Spinal cord (tissue), 10 donors: ENCODE measurements around the gene SELP. TPM values are rescaled to one million over a fixed set of nuclear protein-coding genes. Genes with fewer than 3 reads are reported as not detected.

ENCODE experiments used
- DNase-seq, 6 donors: peaks; one replicate each; pipeline versions ENCODE4 v3.0.0 to v3.0.0-alpha.2; 2013 to 2015; ENCODE audit warnings: low spot score in 6 of 6, low read depth in 4 of 6
- H3K27ac ChIP-seq: one replicate; pipeline ENCODE4 v1.5.1; 2013; ENCODE audit warnings: low read depth, low read length, control low read depth
- H3K27me3 ChIP-seq: one replicate; pipeline ENCODE4 v1.6.1; 2013; ENCODE audit warnings: low read length; ENCODE audit not compliant: control insufficient read depth, insufficient read depth
- H3K36me3 ChIP-seq: one replicate; pipeline ENCODE4 v1.6.1; 2013; ENCODE audit warnings: low read length; ENCODE audit not compliant: control insufficient read depth, insufficient read depth
- H3K4me1 ChIP-seq: one replicate; pipeline ENCODE4 v1.6.1; 2013; ENCODE audit warnings: low read length; ENCODE audit not compliant: control insufficient read depth, insufficient read depth
- H3K4me3 ChIP-seq: one replicate; pipeline ENCODE4 v1.5.1; 2013; ENCODE audit warnings: low read depth, low read length, control low read depth
- H3K9me3 ChIP-seq: one replicate; pipeline ENCODE4 v1.6.1; 2013; ENCODE audit warnings: low read length; ENCODE audit not compliant: control insufficient read depth, insufficient read depth
- WGBS: methylation state at CpG from one replicate; pipeline ENCODE4 v1.1.5; 2013; ENCODE audit warnings: missing lambda C conversion rate; ENCODE audit not compliant: insufficient coverage; 5-methylcytosine and 5-hydroxymethylcytosine counted together
- polyA plus RNA-seq, 2 donors: library from polyadenylated mRNA; unstranded; fragments of 120-200 nt; gene quantifications; one replicate each; pipeline ENCODE4 v1.2.1, GENCODE V29; 2013; ENCODE audit not compliant: insufficient read length in 2 of 2
- total RNA-seq, 2 donors: library from RNA; depleted of rRNA in 1 of 2; stranded (reverse); fragments of 120-200 nt in 1 of 2; fragments of >200 nt in 1 of 2; gene quantifications; one replicate each; pipeline versions ENCODE4 v1.2.3 to v1.2.4, GENCODE V29; 2013 to 2014
- donor health status: healthy.

The SELP gene
- total and polyA plus RNA-seq, 4 donors: 0.11 to 6.4 (median 1.1) TPM

GRCh38 chr1:169584483-169585144 is 45.3 kb downstream of the SELP start:
- Histone ChIP-seq H3K9me3 (no peaks in the 10 kb centered on the region), H3K36me3 (no peaks in the 10 kb centered on the region), H3K4me3 (no peak overlapping the region), H3K27me3 (peaks cover 4% of the 10 kb centered on the region), H3K4me1 (peaks cover 9% of the 10 kb centered on the region), H3K27ac (no peak overlapping the region)
- 66% methylated on average over 3 of the region's 4 CpGs for WGBS
- no peak for DNase-seq

GRCh38 chr1:169577981-169578738 is 51.8 kb downstream of the SELP start:
- DNase-seq: no peak
- Histone ChIP-seq H3K9me3 (no peaks in the 10 kb centered on the region), H3K4me3 (no peak overlapping the region), H3K27ac (no peak overlapping the region), H3K4me1 (no peaks in the 10 kb centered on the region), H3K27me3 (no peaks in the 10 kb centered on the region), H3K36me3 (no peaks in the 10 kb centered on the region)
- whole genome bisulfite sequencing: 73% methylated on average over 3 of the region's 5 CpGs

- DNase-seq: peak in 1 of 6 donors; percentile 9
- no CpG with 5 or more reads among the region's 1 CpG for WGBS
- Histone ChIP-seq H3K27ac (no peak overlapping the region), H3K36me3 (no peaks in the 10 kb centered on the region), H3K4me1 (no peaks in the 10 kb centered on the region), H3K4me3 (no peak overlapping the region), H3K9me3 (no peaks in the 10 kb centered on the region), H3K27me3 (no peaks in the 10 kb centered on the region)
These were observed 53.0 kb downstream of the SELP start for GRCh38 chr1:169576935-169577331.

- 78% methylated on average over 3 of the region's 5 CpGs for WGBS
- H3K27ac ChIP-seq: no peak overlapping the region
- no peaks in the 10 kb centered on the region for H3K9me3 ChIP-seq
- H3K27me3 ChIP-seq: no peaks in the 10 kb centered on the region
- no peaks in the 10 kb centered on the region for H3K36me3 ChIP-seq
- DNase-seq: peak in 2 of 6 donors; percentile 38 to 59
- no peaks in the 10 kb centered on the region for H3K4me1 ChIP-seq
- no peak overlapping the region for H3K4me3 ChIP-seq
These were observed 53.5 kb downstream of the SELP start for GRCh38 chr1:169576241-169576934.

GRCh38 chr1:169574336-169574735 is 55.6 kb downstream of the SELP start:
- Histone ChIP-seq H3K27me3 (no peaks in the 10 kb centered on the region), H3K27ac (no peak overlapping the region), H3K4me3 (no peak overlapping the region), H3K36me3 (no peaks in the 10 kb centered on the region), H3K9me3 (no peaks in the 10 kb centered on the region), H3K4me1 (no peaks in the 10 kb centered on the region)
- no peak for DNase-seq
- WGBS: 100% methylated on average over 1 of the region's 4 CpGs

GRCh38 chr1:169572187-169572586 is 57.7 kb downstream of the SELP start:
- DNase-seq: no peak
- no peaks in the 10 kb centered on the region for H3K9me3 ChIP-seq
- H3K4me1 ChIP-seq: no peaks in the 10 kb centered on the region
- H3K27ac ChIP-seq: no peak overlapping the region
- no peaks in the 10 kb centered on the region for H3K27me3 ChIP-seq
- WGBS: no CpG with 5 or more reads among the region's 1 CpG
- H3K36me3 ChIP-seq: no peaks in the 10 kb centered on the region
- no peak overlapping the region for H3K4me3 ChIP-seq

GRCh38 chr1:169571450-169571849 is 58.5 kb downstream of the SELP start:
- H3K9me3 ChIP-seq: no peaks in the 10 kb centered on the region
- DNase-seq: no peak
- no peaks in the 10 kb centered on the region for H3K4me1 ChIP-seq
- H3K36me3 ChIP-seq: no peaks in the 10 kb centered on the region
- 100% methylated on average over 1 of the region's 3 CpGs for WGBS
- no peaks in the 10 kb centered on the region for H3K27me3 ChIP-seq
- H3K27ac ChIP-seq: no peak overlapping the region
- no peak overlapping the region for H3K4me3 ChIP-seq

- no peak for DNase-seq
- Histone ChIP-seq H3K4me3 (no peak overlapping the region), H3K9me3 (no peaks in the 10 kb centered on the region), H3K27ac (no peak overlapping the region), H3K4me1 (no peaks in the 10 kb centered on the region), H3K36me3 (no peaks in the 10 kb centered on the region), H3K27me3 (no peaks in the 10 kb centered on the region)
- no CpG with 5 or more reads among the region's 1 CpG for WGBS
These were observed 59.8 kb downstream of the SELP start for GRCh38 chr1:169570172-169570574.

- Histone ChIP-seq H3K27ac (no peak overlapping the region), H3K4me1 (no peaks in the 10 kb centered on the region), H3K27me3 (no peaks in the 10 kb centered on the region), H3K9me3 (no peaks in the 10 kb centered on the region), H3K4me3 (no peak overlapping the region), H3K36me3 (no peaks in the 10 kb centered on the region)
- no CpG with 5 or more reads among the region's 1 CpG for WGBS
- no peak for DNase-seq
These were observed 61.4 kb downstream of the SELP start for GRCh38 chr1:169568497-169568896.
